ENCODE data around the gene ZNF80.
A peak's percentile ranks its signal among the peaks of the same experiment; 100 is the strongest.

ZNF80 gene

DNA sequence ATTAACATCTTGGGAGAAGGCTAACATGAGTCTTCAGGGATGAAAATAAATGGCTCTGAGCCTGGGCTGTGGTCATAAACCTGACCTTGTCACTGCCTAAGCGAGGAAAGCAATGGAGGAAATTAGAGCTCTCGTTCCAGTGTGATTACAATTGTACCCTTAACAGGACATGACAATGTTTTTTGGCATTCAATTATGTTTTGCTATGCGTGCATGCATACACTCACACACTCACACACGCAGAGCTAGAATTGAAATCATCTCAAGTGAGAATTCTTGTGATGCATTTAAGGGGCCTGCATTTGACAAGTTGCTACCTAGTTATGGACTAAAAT, 24.1 kb downstream of the ZNF80 start:
- H3K27me3 Mint-ChIP-seq, result no peaks in the 10 kb centered on the region
- no peak overlapping the region for H3K27ac Mint-ChIP-seq
- peaks cover 17% of the 10 kb centered on the region for H3K4me1 Mint-ChIP-seq
- H3K4me3 Mint-ChIP-seq, result no peak overlapping the region
- ATAC-seq, result no peak
- no peaks in the 10 kb centered on the region for H3K36me3 Mint-ChIP-seq
- H3K9me3 Mint-ChIP-seq, result no peaks in the 10 kb centered on the region

DNA sequence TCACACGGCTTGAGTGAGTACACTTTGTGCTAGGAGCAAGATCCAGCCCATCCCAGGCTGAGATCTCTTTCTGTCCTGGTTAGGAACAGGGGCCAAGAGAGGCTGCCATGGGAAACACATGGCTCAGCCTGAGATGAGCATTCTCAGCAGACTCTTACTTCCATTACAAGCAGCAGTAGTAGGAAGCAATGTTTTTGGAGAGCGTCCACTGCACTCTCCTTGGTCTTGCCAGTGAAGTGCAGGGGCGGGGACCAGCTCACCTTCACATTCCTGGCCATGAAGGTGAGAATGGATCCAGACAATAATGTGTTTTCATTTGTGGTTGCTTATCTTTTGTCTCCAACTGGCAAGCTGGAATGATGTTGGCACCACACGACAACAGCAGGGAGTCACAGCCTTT, 24.7 kb downstream of the ZNF80 start:
- no peak overlapping the region for H3K27ac Mint-ChIP-seq
- no peak overlapping the region for H3K4me3 Mint-ChIP-seq
- ATAC-seq, result no peak
- no peaks in the 10 kb centered on the region for H3K27me3 Mint-ChIP-seq
- H3K9me3 Mint-ChIP-seq, result no peaks in the 10 kb centered on the region
- no peaks in the 10 kb centered on the region for H3K36me3 Mint-ChIP-seq
- peaks cover 23% of the 10 kb centered on the region for H3K4me1 Mint-ChIP-seq

DNA sequence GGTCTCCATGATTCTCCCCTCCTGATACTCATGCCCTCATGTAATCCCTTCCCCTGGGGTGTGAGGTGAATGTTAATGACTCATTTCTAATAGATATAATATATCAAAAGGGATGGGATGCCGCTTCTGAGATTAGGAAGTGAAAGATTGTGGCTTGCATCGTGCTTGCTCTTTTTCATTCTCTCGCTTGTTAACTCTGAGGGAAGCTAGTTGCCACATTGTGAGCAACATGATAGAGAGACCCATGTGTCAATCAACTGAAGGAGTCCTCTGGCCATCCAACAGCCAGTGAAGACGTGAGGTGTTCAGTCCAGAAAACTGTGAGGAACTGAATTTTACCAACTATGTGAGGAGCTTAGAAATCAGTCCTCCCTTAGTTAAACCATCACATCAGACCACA, 29.6 kb downstream of the ZNF80 start:
- H3K4me1 Mint-ChIP-seq, result peaks cover 20% of the 10 kb centered on the region
- no peaks in the 10 kb centered on the region for H3K9me3 Mint-ChIP-seq
- H3K36me3 Mint-ChIP-seq, result no peaks in the 10 kb centered on the region
- H3K4me3 Mint-ChIP-seq, result no peak overlapping the region
- no peaks in the 10 kb centered on the region for H3K27me3 Mint-ChIP-seq
- no peak overlapping the region for H3K27ac Mint-ChIP-seq
- peak; percentile 99 for ATAC-seq

- no peaks in the 10 kb centered on the region for H3K27me3 Mint-ChIP-seq
- H3K4me3 Mint-ChIP-seq, result no peak overlapping the region
- H3K27ac Mint-ChIP-seq, result no peak overlapping the region
- ATAC-seq, result no peak
- peaks cover 14% of the 10 kb centered on the region for H3K4me1 Mint-ChIP-seq
- H3K36me3 Mint-ChIP-seq, result no peaks in the 10 kb centered on the region
- no peaks in the 10 kb centered on the region for H3K9me3 Mint-ChIP-seq
These were observed 31.0 kb downstream of the ZNF80 start for GRCh38 chr3:114206342-114206741.

- no peaks in the 10 kb centered on the region for H3K36me3 Mint-ChIP-seq
- no peaks in the 10 kb centered on the region for H3K9me3 Mint-ChIP-seq
- H3K4me3 Mint-ChIP-seq, result no peak overlapping the region
- no peak overlapping the region for H3K27ac Mint-ChIP-seq
- H3K27me3 Mint-ChIP-seq, result no peaks in the 10 kb centered on the region
- ATAC-seq, result no peak
- H3K4me1 Mint-ChIP-seq, result peaks cover 14% of the 10 kb centered on the region
These were observed 31.8 kb downstream of the ZNF80 start for GRCh38 chr3:114205541-114205940.

DNA sequence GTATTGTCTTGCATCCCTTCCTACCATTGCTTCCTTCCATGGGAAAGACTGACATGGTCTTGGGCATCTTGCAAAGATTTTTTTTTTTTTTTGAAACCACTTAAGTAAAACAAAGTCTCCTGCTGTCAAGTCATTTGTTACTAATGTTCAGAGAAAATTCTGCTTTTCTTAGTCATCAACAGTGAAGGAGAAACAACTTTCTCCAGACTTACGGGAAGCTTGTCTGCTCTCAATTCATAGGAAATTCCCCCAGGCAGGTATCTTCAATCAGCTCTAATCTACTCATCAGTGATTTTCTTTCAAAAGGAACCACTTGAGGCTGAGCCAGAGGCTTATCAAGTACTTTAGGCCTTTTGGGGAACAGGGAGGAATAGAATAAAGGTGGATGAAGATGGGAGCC, 42.6 kb downstream of the ZNF80 start:
- no peak overlapping the region for H3K4me3 Mint-ChIP-seq
- no peaks in the 10 kb centered on the region for H3K27me3 Mint-ChIP-seq
- no peak overlapping the region for H3K27ac Mint-ChIP-seq
- no peaks in the 10 kb centered on the region for H3K4me1 Mint-ChIP-seq
- H3K36me3 Mint-ChIP-seq, result no peaks in the 10 kb centered on the region
- no peak for ATAC-seq
- no peaks in the 10 kb centered on the region for H3K9me3 Mint-ChIP-seq

- H3K4me3 Mint-ChIP-seq, result no peak overlapping the region
- no peaks in the 10 kb centered on the region for H3K36me3 Mint-ChIP-seq
- peaks cover 2% of the 10 kb centered on the region for H3K9me3 Mint-ChIP-seq
- H3K27me3 Mint-ChIP-seq, result no peaks in the 10 kb centered on the region
- no peak for ATAC-seq
- H3K4me1 Mint-ChIP-seq, result no peaks in the 10 kb centered on the region
- no peak overlapping the region for H3K27ac Mint-ChIP-seq
These were observed 45.2 kb downstream of the ZNF80 start for GRCh38 chr3:114192136-114192535.

DNA sequence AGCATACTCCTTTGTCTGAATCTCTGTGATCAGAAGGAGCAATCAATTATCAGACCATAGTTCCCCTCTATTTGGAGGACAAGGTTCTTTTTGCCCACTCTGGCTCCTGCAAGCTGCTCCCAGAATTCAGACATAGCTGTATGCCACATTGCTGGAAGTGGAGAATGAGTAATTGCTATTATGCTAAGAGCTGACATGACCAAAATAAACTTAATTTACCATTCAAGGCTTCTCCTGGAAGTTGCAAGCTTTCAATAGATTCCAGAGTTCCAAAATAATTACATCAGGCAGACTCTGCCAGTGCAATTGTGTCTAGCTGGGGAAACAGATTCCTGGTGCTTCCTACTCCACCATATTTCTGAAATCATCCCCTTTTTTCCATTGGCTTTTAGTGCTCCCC, 50.9 kb downstream of the ZNF80 start:
- H3K9me3 Mint-ChIP-seq, result peaks cover 8% of the 10 kb centered on the region
- no peaks in the 10 kb centered on the region for H3K27me3 Mint-ChIP-seq
- H3K4me3 Mint-ChIP-seq, result no peak overlapping the region
- ATAC-seq, result no peak
- H3K4me1 Mint-ChIP-seq, result no peaks in the 10 kb centered on the region
- H3K27ac Mint-ChIP-seq, result no peak overlapping the region
- H3K36me3 Mint-ChIP-seq, result peaks cover 7% of the 10 kb centered on the region
